ENCODE data around the gene LRRC7.

LRRC7 gene

DNA sequence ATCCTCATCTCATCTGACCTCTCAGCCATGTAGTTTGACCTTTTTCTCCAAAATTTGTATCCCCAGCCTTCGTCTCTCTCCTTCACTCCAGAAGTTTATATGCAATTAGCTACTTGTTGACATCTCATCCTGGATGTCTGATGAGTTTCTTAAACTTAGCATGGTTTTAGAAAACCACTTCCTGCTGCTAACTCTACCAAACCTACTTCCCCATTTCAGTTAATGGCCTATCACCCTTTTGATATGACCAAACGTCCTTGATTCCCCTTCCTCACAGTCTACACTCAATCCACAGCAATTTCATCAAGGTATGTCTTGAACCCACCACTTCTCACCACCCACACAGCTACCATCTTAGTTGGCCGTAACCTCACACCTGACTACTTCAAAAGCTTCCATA is 515.8 kb downstream of the LRRC7 start:
- no peak overlapping the region for H3K4me3 ChIP-seq (ENCODE audit: low read depth, low read length, poor library complexity, severe bottlenecking)
- H3K9me2 ChIP-seq (ENCODE audit: low read depth, low read length) = no peaks in the 10 kb centered on the region
- no peaks in the 10 kb centered on the region for H3K79me2 ChIP-seq (ENCODE audit: insufficient read depth, low read length)
- 0 out of 2 replicates have a peak overlapping the region, but pooled peaks have one; percentile 11 for H3K4me2 ChIP-seq (ENCODE audit: low read length)
- no peaks in the 10 kb centered on the region for H3K4me1 ChIP-seq (ENCODE audit: insufficient read depth, low read length, severe bottlenecking)
- no peaks in the 10 kb centered on the region for H3F3A ChIP-seq (ENCODE audit: insufficient read depth, low read length)
- H3K36me3 ChIP-seq (ENCODE audit: insufficient read depth, low read length) = no peaks in the 10 kb centered on the region
- TF ChIP-seq, protein P1, sequence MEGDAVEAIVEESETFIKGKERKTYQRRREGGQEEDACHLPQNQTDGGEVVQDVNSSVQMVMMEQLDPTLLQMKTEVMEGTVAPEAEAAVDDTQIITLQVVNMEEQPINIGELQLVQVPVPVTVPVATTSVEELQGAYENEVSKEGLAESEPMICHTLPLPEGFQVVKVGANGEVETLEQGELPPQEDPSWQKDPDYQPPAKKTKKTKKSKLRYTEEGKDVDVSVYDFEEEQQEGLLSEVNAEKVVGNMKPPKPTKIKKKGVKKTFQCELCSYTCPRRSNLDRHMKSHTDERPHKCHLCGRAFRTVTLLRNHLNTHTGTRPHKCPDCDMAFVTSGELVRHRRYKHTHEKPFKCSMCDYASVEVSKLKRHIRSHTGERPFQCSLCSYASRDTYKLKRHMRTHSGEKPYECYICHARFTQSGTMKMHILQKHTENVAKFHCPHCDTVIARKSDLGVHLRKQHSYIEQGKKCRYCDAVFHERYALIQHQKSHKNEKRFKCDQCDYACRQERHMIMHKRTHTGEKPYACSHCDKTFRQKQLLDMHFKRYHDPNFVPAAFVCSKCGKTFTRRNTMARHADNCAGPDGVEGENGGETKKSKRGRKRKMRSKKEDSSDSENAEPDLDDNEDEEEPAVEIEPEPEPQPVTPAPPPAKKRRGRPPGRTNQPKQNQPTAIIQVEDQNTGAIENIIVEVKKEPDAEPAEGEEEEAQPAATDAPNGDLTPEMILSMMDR (IDR thresholded peaks at IDR 0.05; ENCODE audit: low read length) = no peak
- no peak for TF ChIP-seq EZH2 (IDR thresholded peaks at IDR 0.05; ENCODE audit: borderline replicate concordance, low read length)
- H3K9me3 ChIP-seq (ENCODE audit: low read length) = peaks cover 4% of the 10 kb centered on the region; the same call in 1 of the 2 replicates
- H2AFZ ChIP-seq (ENCODE audit: low read length) = no peak overlapping the region
- no peak overlapping the region for H3K27ac ChIP-seq (ENCODE audit: low read depth, low read length, poor library complexity, severe bottlenecking)
- H4K20me1 ChIP-seq (ENCODE audit: insufficient read depth, low read length) = no peaks in the 10 kb centered on the region
- no peak overlapping the region for H3K9ac ChIP-seq (ENCODE audit: low read length)
- H3K27me3 ChIP-seq (ENCODE audit: insufficient read depth, low read length) = no peaks in the 10 kb centered on the region

DNA sequence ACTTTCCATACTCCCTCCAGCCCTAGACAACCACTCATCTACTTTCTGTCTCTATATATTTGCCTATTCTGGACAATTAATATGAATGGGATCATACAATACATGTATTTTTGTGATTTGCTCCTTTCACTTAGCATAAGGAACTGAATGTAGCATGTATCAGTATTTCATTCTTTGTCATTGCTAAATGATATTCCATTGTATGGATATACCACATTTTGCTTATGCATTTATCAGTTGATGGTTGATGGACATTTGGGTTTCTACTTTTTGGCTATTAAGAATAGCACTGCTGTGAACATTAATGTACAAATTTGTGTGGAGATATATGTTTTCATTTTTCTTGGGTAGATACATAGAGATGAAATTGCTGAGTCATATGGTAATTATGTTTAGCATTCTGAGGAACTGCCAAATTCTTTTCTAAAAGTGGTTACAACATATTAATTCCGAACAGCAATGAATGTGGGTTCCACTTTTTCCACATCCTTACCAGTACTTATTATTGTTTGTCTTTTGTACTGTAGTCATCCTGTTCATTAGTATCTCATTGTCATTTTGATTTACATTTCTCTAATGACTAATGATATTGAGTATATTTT is 516.7 kb downstream of the LRRC7 start:
- Histone ChIP-seq H3K79me2 (ENCODE audit: insufficient read depth, low read length) (no peaks in the 10 kb centered on the region), H2AFZ (ENCODE audit: low read length) (no peak overlapping the region), H3K9me2 (ENCODE audit: low read depth, low read length) (no peaks in the 10 kb centered on the region), H3K4me2 (ENCODE audit: low read length) (no peak overlapping the region), H3K4me1 (ENCODE audit: insufficient read depth, low read length, severe bottlenecking) (no peaks in the 10 kb centered on the region), H3K36me3 (ENCODE audit: insufficient read depth, low read length) (no peaks in the 10 kb centered on the region), H3K27me3 (ENCODE audit: insufficient read depth, low read length) (no peaks in the 10 kb centered on the region), H3K9ac (ENCODE audit: low read length) (no peak overlapping the region), H3K4me3 (ENCODE audit: low read depth, low read length, poor library complexity, severe bottlenecking) (no peak overlapping the region), H4K20me1 (ENCODE audit: insufficient read depth, low read length) (no peaks in the 10 kb centered on the region), H3F3A (ENCODE audit: insufficient read depth, low read length) (no peaks in the 10 kb centered on the region), H3K9me3 (ENCODE audit: low read length) (peaks cover 4% of the 10 kb centered on the region; the same call in 1 of the 2 replicates), H3K27ac (ENCODE audit: low read depth, low read length, poor library complexity, severe bottlenecking) (no peak overlapping the region)
- TF ChIP-seq EZH2 (IDR thresholded peaks at IDR 0.05; ENCODE audit: borderline replicate concordance, low read length) = no peak
- TF ChIP-seq, protein P1 (IDR thresholded peaks at IDR 0.05; ENCODE audit: low read length) = no peak

DNA sequence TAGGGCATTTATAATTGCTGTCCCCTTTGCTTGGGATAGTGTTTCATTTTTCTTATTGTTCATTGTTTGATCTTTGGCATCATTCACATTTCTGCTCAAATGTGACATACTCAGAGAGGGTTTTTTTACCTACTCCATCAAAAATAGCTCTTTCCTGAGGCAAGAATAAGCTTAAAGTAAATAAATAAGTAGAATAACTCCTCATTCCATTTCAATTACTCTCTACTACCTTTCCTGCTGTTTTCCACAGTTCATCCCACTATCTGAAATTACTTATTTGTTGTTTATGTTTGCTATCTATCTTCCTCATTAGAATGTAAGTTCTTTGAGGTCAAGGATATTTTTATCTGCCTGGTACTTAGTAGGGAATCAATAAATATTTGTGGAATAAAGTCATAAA is 517.8 kb downstream of the LRRC7 start:
- Histone ChIP-seq H4K20me1 (ENCODE audit: insufficient read depth, low read length) (no peaks in the 10 kb centered on the region), H2AFZ (ENCODE audit: low read length) (no peak overlapping the region), H3K79me2 (ENCODE audit: insufficient read depth, low read length) (no peaks in the 10 kb centered on the region), H3K4me3 (ENCODE audit: low read depth, low read length, poor library complexity, severe bottlenecking) (no peak overlapping the region), H3K9me2 (ENCODE audit: low read depth, low read length) (no peaks in the 10 kb centered on the region), H3K27me3 (ENCODE audit: insufficient read depth, low read length) (no peaks in the 10 kb centered on the region), H3K9ac (ENCODE audit: low read length) (no peak overlapping the region), H3K9me3 (ENCODE audit: low read length) (peaks cover 4% of the 10 kb centered on the region; the same call in 1 of the 2 replicates), H3F3A (ENCODE audit: insufficient read depth, low read length) (no peaks in the 10 kb centered on the region), H3K27ac (ENCODE audit: low read depth, low read length, poor library complexity, severe bottlenecking) (no peak overlapping the region), H3K36me3 (ENCODE audit: insufficient read depth, low read length) (no peaks in the 10 kb centered on the region), H3K4me2 (ENCODE audit: low read length) (no peak overlapping the region), H3K4me1 (ENCODE audit: insufficient read depth, low read length, severe bottlenecking) (no peaks in the 10 kb centered on the region)
- TF ChIP-seq EZH2 (IDR thresholded peaks at IDR 0.05; ENCODE audit: borderline replicate concordance, low read length) = no peak
- TF ChIP-seq, protein P1 (IDR thresholded peaks at IDR 0.05; ENCODE audit: low read length) = no peak
